BJ (cell line): ENCODE data around the gene HSF4. TPM values are rescaled to one million over a fixed set of nuclear protein-coding genes. Genes with fewer than 3 reads are reported as not detected.

Experiments
- CTCF ChIA-PET: fragments of 350-600 bp; formaldehyde crosslinking; extraction: SDS; loops from one replicate; lab custom pipeline; 2021; ENCODE audit warnings: antibody characterized with exemption, inconsistent platforms; lab: Yijun Ruan, JAX
- POLR2A ChIA-PET: fragments of 300-600 bp; sonication (Branson Sonifier 250); formaldehyde crosslinking; extraction: SDS; loops from one replicate; lab custom pipeline; 2021; ENCODE audit warnings: antibody characterized with exemption; lab: Charles Lee
- DNase-seq: peaks from one replicate; pipeline ENCODE4 v3.0.0-alpha.2; 2011; ENCODE audit warnings: low read depth
- H3K27me3 ChIP-seq: 2 replicates; pipeline ENCODE4 v1.6.0; 2011; ENCODE audit warnings: low read length; ENCODE audit not compliant: control insufficient read depth, insufficient read depth
- H3K36me3 ChIP-seq: 2 replicates; pipeline ENCODE4 v1.5.1; 2011; ENCODE audit warnings: low read length; ENCODE audit not compliant: control insufficient read depth, insufficient read depth
- H3K4me3 ChIP-seq: 2 replicates; pipeline ENCODE4 v1.5.1; 2011; ENCODE audit warnings: low read depth, mild to moderate bottlenecking, control low read depth, low read length
- CTCF ChIP-seq: IDR thresholded peaks from 2 replicates; pipeline ENCODE4 v1.5.1; 2011; ENCODE audit warnings: low read depth, mild to moderate bottlenecking, control low read depth, inconsistent platforms, low read length, moderate library complexity; ENCODE audit not compliant: insufficient read depth
- polyA plus RNA-seq: library from polyadenylated mRNA; depleted of rRNA; stranded (reverse); fragments of >200 nt; gene quantifications from 2 replicates; pipeline ENCODE4 v1.2.3, GENCODE V29; 2011

HSF4 gene
- polyA plus RNA-seq, 1 experiment, result 4.1 TPM

GRCh38 chr16:67210069-67210937 lies 45.8 kb downstream of the HSF4 start:
- CTCF ChIA-PET, result interaction anchor here (1.6 kb wide), 1 partner anchor 12 kb away, joined by 10 read pairs; the partner anchor contains the start of gene ELMO3
- no peak for TF ChIP-seq CTCF
- H3K36me3 ChIP-seq, result peaks cover 4% of the 10 kb centered on the region
- H3K4me3 ChIP-seq, result no peak overlapping the region
- DNase-seq, result no peak
- POLR2A ChIA-PET, result no interaction called here
- H3K27me3 ChIP-seq, result no peaks in the 10 kb centered on the region

GRCh38 chr16:67211674-67212073 lies 47.1 kb downstream of the HSF4 start:
- CTCF ChIA-PET, result interaction anchor here (0.8 kb wide), 1 partner anchor 8 kb away, joined by 5 read pairs; no protein-coding TSS in a partner anchor
- no peak for TF ChIP-seq CTCF
- Histone ChIP-seq H3K36me3 (peaks cover 4% of the 10 kb centered on the region), H3K27me3 (no peaks in the 10 kb centered on the region), H3K4me3 (no peak overlapping the region)
- no peak for DNase-seq
- POLR2A ChIA-PET, result no interaction called here

- CTCF ChIA-PET, result no interaction called here
- no peak for TF ChIP-seq CTCF
- H3K27me3 ChIP-seq, result no peaks in the 10 kb centered on the region
- peaks cover 4% of the 10 kb centered on the region for H3K36me3 ChIP-seq
- POLR2A ChIA-PET, result no interaction called here
- DNase-seq, result no peak
- H3K4me3 ChIP-seq, result no peak overlapping the region
Observed at GRCh38 chr16:67212766-67213165, 48.2 kb downstream of the HSF4 start.

- ChIA-PET CTCF (no interaction called here), POLR2A (no interaction called here)
- Histone ChIP-seq H3K4me3 (no peak overlapping the region), H3K36me3 (peaks cover 4% of the 10 kb centered on the region), H3K27me3 (no peaks in the 10 kb centered on the region)
- DNase-seq, result no peak
- TF ChIP-seq CTCF, result no peak
Observed at GRCh38 chr16:67213197-67214019, 48.9 kb downstream of the HSF4 start.

- Histone ChIP-seq H3K36me3 (no peaks in the 10 kb centered on the region; the same call in none of the 2 replicates), H3K4me3 (no peak overlapping the region), H3K27me3 (no peaks in the 10 kb centered on the region)
- ChIA-PET CTCF (interaction anchor here (0.6 to 1.4 kb wide), 3 partner anchors 17 to 255 kb away, joined by 3 read pairs; partner anchors contain the start of gene ELMO3), POLR2A (no interaction called here)
- no peak for DNase-seq
- no peak for TF ChIP-seq CTCF
Observed at GRCh38 chr16:67215706-67216105, 51.2 kb downstream of the HSF4 start.
